Measurements from ENCODE around the gene ARHGAP10. TPM values are rescaled to one million over a fixed set of nuclear protein-coding genes. Genes with fewer than 3 reads are reported as not detected.

The ARHGAP10 gene
- total RNA-seq, 4 donors from 2014 or later: 26.5 to 117 (median 29.7) TPM

DNA sequence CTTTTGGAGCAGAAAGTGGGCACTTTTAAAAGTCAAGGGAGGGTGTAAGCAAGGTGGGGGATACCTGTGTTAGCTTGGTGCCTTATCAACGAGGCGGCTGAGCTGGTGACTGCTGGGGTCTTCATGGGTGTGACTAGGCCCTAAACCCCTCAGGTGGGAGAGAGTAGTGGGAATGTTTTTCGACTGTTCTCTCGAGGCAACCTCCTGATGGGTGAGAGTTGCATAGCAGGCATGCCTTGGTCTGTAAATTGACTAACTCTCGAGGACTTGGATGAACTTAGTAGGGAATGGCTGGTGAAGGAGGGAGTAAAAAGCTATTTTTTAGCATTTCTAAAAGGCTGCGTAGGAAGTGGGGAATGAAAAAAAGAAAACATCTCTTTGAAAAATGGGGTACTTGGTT is 80.0 kb downstream of the ARHGAP10 start:
- no peak for TF ChIP-seq CTCF (IDR thresholded peaks at IDR 0.05)
- no peak for TF ChIP-seq POLR2A (IDR thresholded peaks at IDR 0.05)
- no peak overlapping the region for H3K27ac ChIP-seq
- no peak overlapping the region for H3K4me3 ChIP-seq
- DNase-seq: no peak
- WGBS, 2 donors: 87 to 90% methylated on average over 6 of the region's 6 CpGs
- peaks cover 18 to 77% (median 44%) of the 10 kb centered on the region in 3 donors for H3K4me1 ChIP-seq
- intact Hi-C loops (cut with DNase I): no loop called here
- no peaks in the 10 kb centered on the region for H3K9me3 ChIP-seq
- H3K27me3 ChIP-seq: no peaks in the 10 kb centered on the region
- peaks cover 0 to 9% (median 0%) of the 10 kb centered on the region in 3 donors for H3K36me3 ChIP-seq

GRCh38 chr4:147813109-147813773 is 81.4 kb downstream of the ARHGAP10 start:
- H3K4me1 ChIP-seq: peaks cover 18 to 87% (median 44%) of the 10 kb centered on the region in 3 donors
- no peak overlapping the region for H3K4me3 ChIP-seq
- no peaks in the 10 kb centered on the region for H3K9me3 ChIP-seq
- no peaks in the 10 kb centered on the region for H3K27me3 ChIP-seq
- H3K27ac ChIP-seq: peak overlapping the region in 2 of 4 donors; percentile 66 to 73
- WGBS, 2 donors: 52 to 57% methylated on average over 7 of the region's 7 CpGs
- DNase-seq: no peak
- H3K36me3 ChIP-seq: peaks cover 0 to 9% (median 0%) of the 10 kb centered on the region in 3 donors
- TF ChIP-seq POLR2A (IDR thresholded peaks at IDR 0.05) (no peak), CTCF (IDR thresholded peaks at IDR 0.05) (no peak)
- intact Hi-C loops (cut with DNase I): no loop called here

- H3K27ac ChIP-seq: peak overlapping the region in 2 of 4 donors; percentile 66 to 73
- H3K36me3 ChIP-seq: peaks cover 0 to 9% (median 0%) of the 10 kb centered on the region in 3 donors
- peaks cover 18 to 83% (median 44%) of the 10 kb centered on the region in 3 donors for H3K4me1 ChIP-seq
- TF ChIP-seq CTCF (IDR thresholded peaks at IDR 0.05) (no peak), POLR2A (IDR thresholded peaks at IDR 0.05) (no peak)
- no peaks in the 10 kb centered on the region for H3K9me3 ChIP-seq
- no peak for DNase-seq
- no peaks in the 10 kb centered on the region for H3K27me3 ChIP-seq
- intact Hi-C loops (cut with DNase I): no loop called here
- WGBS, 2 donors: 30 to 38% methylated on average over 6 of the region's 6 CpGs
- H3K4me3 ChIP-seq: no peak overlapping the region
Measured at GRCh38 chr4:147813973-147814372, 82.1 kb downstream of the ARHGAP10 start.

DNA sequence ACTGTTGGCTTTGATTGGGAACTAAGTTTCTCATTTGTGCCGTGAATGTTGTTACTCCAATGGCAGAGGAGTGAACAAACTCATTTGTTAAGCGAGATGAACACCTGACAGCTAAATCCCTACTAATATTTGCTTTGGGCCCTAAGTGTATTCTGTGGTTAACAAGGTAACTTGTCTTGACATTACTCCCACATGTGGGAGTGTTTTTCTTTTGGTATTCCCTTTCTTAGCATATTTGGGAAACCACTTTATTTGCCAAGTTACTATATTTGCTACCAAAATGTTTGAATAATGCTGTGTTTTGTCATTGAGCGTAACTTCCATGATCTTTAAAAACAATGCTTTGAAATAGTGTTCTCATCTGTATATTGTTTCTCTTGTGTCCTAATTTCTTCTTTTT is 82.5 kb downstream of the ARHGAP10 start:
- 35 to 40% methylated on average over 3 of the region's 3 CpGs for WGBS, 2 donors
- no peak for TF ChIP-seq POLR2A (IDR thresholded peaks at IDR 0.05)
- no peak for TF ChIP-seq CTCF (IDR thresholded peaks at IDR 0.05)

GRCh38 chr4:147815741-147816140 is 83.9 kb downstream of the ARHGAP10 start:
- Histone ChIP-seq H3K27ac (peak overlapping the region; percentile 42 to 73 (median 64)), H3K4me1 (peaks cover 18 to 88% (median 46%) of the 10 kb centered on the region in 3 donors), H3K36me3 (peaks cover 0 to 4% (median 0%) of the 10 kb centered on the region in 3 donors), H3K9me3 (no peaks in the 10 kb centered on the region), H3K4me3 (no peak overlapping the region), H3K27me3 (no peaks in the 10 kb centered on the region)
- TF ChIP-seq POLR2A (IDR thresholded peaks at IDR 0.05) (no peak), CTCF (IDR thresholded peaks at IDR 0.05) (no peak)
- intact Hi-C loops (cut with DNase I): no loop called here
- DNase-seq: no peak
- 65 to 73% methylated on average over 5 of the region's 5 CpGs for WGBS, 2 donors

More for the DNA sequence above, 82.5 kb downstream of the ARHGAP10 start:
- intact Hi-C loops (cut with DNase I): no loop called here
- DNase-seq: no peak
- Histone ChIP-seq H3K4me1 (peaks cover 18 to 79% (median 44%) of the 10 kb centered on the region in 3 donors), H3K27ac (peak overlapping the region in 2 of 4 donors; percentile 66 to 73), H3K9me3 (no peaks in the 10 kb centered on the region), H3K27me3 (no peaks in the 10 kb centered on the region), H3K36me3 (peaks cover 0 to 9% (median 0%) of the 10 kb centered on the region in 3 donors), H3K4me3 (no peak overlapping the region)

Data from esophagus squamous epithelium (tissue), 5 donors.